NCI-H1105 (cell line): Measurements from ENCODE around the gene SLC6A6.
"Not testable (repeated sequence)": the region's sequence is repeated elsewhere in the genome, so short reads cannot be mapped to it uniquely, and the experiment has no call there.

ENCODE experiments used
- DNase-seq: peaks from one replicate; lab custom pipeline; 2025; lab: John Stamatoyannopoulos, UW

Gene SLC6A6

GRCh38 chr3:14437705-14438104 is 35.3 kb downstream of the SLC6A6 start:
- not testable (repeated sequence) for DNase-seq

- no peak for DNase-seq
These were observed 35.9 kb downstream of the SLC6A6 start for GRCh38 chr3:14438262-14438661.

- DNase-seq, result peak; percentile 11
These were observed 36.5 kb downstream of the SLC6A6 start for GRCh38 chr3:14438929-14439328.

GRCh38 chr3:14439501-14440167 is 37.2 kb downstream of the SLC6A6 start:
- peak; percentile 54 for DNase-seq

GRCh38 chr3:14440168-14440518 is 37.7 kb downstream of the SLC6A6 start:
- no peak for DNase-seq

GRCh38 chr3:14440531-14441239 is 38.3 kb downstream of the SLC6A6 start:
- peak; percentile 32 for DNase-seq

GRCh38 chr3:14441240-14441919 is 39.0 kb downstream of the SLC6A6 start:
- DNase-seq, result no peak

GRCh38 chr3:14441920-14442300 is 39.5 kb downstream of the SLC6A6 start:
- no peak for DNase-seq

- DNase-seq, result no peak
These were observed 42.0 kb downstream of the SLC6A6 start for GRCh38 chr3:14444380-14444779.

- DNase-seq, result no peak
These were observed 43.4 kb downstream of the SLC6A6 start for GRCh38 chr3:14445773-14446172.

GRCh38 chr3:14446988-14447570 is 44.7 kb downstream of the SLC6A6 start:
- no peak for DNase-seq

GRCh38 chr3:14448063-14448462 is 45.7 kb downstream of the SLC6A6 start:
- no peak for DNase-seq

- DNase-seq, result no peak
These were observed 46.6 kb downstream of the SLC6A6 start for GRCh38 chr3:14448756-14449727.

- no peak for DNase-seq
These were observed 48.1 kb downstream of the SLC6A6 start for GRCh38 chr3:14450506-14450905.

GRCh38 chr3:14450922-14451606 is 48.7 kb downstream of the SLC6A6 start:
- DNase-seq, result no peak

- DNase-seq, result no peak
These were observed 49.7 kb downstream of the SLC6A6 start for GRCh38 chr3:14451844-14452739.

- DNase-seq, result peak; percentile 41
These were observed 50.6 kb downstream of the SLC6A6 start for GRCh38 chr3:14452740-14453710.

- no peak for DNase-seq
These were observed 51.7 kb downstream of the SLC6A6 start for GRCh38 chr3:14453876-14454638.
